ENCODE measurements around the gene ANAPC16.
"Not testable (repeated sequence)": the region's sequence is repeated elsewhere in the genome, so short reads cannot be mapped to it uniquely, and the experiment has no call there.

The ANAPC16 gene

DNA sequence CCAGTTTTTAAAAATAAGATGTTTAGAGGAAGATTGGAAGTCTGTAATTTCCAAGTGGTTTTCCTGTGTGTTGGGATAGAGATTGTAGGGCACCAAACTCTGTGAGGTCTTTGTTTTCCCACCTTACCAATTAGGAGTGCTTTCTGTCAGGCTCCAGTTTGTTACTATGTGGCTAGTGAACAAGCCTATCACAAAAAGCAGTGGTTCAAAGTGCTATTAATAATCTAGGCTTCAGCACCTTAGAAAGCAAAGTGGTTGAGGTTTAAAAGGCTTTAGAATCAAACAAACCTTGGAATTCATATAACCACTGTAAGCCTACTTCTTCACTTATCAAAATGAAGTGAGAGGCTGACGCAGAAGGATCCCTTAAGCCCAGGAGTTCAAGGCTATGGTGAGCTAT, 11.1 kb upstream of the ANAPC16 start:
- Histone ChIP-seq H3K27me3 (no peaks in the 10 kb centered on the region), H3K4me1 (no peaks in the 10 kb centered on the region), H3K36me3 (peaks cover 14% of the 10 kb centered on the region), H3K4me3 (ENCODE audit: low read depth, low read length) (no peak overlapping the region), H3K9me3 (no peaks in the 10 kb centered on the region)
- DNase-seq, result no peak
- no peak for TF ChIP-seq CTCF (IDR thresholded peaks at IDR 0.05; ENCODE audit: low read depth, low read length)

- DNase-seq, result no peak
- H3K27me3 ChIP-seq, result no peaks in the 10 kb centered on the region
- no peak overlapping the region for H3K4me3 ChIP-seq (ENCODE audit: low read depth, low read length)
- TF ChIP-seq CTCF (IDR thresholded peaks at IDR 0.05; ENCODE audit: low read depth, low read length), result no peak
- peaks cover 25% of the 10 kb centered on the region for H3K36me3 ChIP-seq
- H3K9me3 ChIP-seq, result no peaks in the 10 kb centered on the region
- H3K4me1 ChIP-seq, result no peaks in the 10 kb centered on the region
Measured at GRCh38 chr10:72206511-72207229, 9.1 kb upstream of the ANAPC16 start.

DNA sequence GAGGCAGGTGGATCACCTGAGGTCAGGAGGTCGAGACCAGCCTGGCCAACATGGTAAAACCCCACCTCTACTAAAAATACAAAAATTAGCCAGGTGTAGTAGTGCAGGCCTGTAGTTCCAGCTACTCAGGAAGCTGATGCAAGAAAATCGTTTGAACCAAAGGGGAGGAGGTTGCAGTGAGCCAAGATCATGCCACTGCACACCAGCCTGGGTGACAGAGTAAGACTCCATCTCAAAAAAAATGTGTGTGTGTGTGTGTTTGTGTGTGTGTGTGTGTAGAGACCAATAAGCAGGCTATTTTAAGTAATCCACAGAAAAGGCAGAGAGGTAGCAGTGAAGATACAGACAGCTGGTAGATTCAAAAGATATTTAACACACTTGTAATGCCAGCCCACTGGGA, 7.3 kb upstream of the ANAPC16 start:
- not testable (repeated sequence) for H3K9me3 ChIP-seq; DNase-seq; H3K4me3 ChIP-seq (ENCODE audit: low read depth, low read length); H3K4me1 ChIP-seq; H3K27me3 ChIP-seq
- H3K36me3 ChIP-seq, result peaks cover 25% of the 10 kb centered on the region

DNA sequence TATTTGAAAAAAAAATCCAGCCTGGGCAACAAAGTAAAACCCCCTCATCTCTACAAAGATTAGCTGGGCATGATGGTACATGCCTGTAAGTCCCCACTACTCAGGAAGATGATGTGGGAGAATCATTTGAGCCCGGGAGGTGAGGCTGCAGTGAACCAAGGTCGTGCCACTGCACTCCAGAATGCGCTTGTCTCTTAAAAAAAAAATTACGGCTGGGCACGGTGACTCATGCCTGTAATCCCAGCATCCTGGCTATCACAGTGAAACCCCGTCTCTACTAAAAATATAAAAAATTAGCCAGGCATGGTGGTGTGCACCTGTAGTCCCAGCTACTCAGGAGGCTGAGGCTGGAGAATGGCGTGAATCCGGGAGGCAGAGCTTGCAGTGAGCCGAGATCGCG, 4.4 kb upstream of the ANAPC16 start:
- H3K4me1 ChIP-seq; H3K27me3 ChIP-seq; H3K4me3 ChIP-seq (ENCODE audit: low read depth, low read length); DNase-seq; H3K9me3 ChIP-seq: not testable (repeated sequence)
- peaks cover 25% of the 10 kb centered on the region for H3K36me3 ChIP-seq

GRCh38 chr10:72211832-72212231, 4.0 kb upstream of the ANAPC16 start:
- peaks cover 25% of the 10 kb centered on the region for H3K36me3 ChIP-seq
- H3K9me3 ChIP-seq; H3K27me3 ChIP-seq; DNase-seq; H3K4me1 ChIP-seq; H3K4me3 ChIP-seq (ENCODE audit: low read depth, low read length): not testable (repeated sequence)

DNA sequence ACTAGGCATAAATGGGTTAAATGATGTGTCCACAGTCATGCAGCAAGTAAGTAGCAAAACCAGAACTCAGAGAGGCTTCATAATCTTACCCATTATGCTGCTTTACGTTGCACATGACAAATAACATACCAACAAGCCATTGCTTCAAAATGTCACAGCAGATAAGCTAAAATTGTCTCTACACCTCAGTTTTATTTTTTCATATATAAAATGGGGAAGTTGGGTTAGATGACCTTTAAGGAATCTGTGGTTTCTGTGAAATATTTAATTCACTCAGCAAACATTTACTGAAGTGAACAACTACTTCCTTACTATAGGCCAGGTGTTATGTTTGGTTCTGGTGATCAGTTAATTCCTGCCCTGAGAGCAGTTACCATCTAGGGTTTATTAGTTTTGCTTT, 2.5 kb downstream of the ANAPC16 start:
- no peak overlapping the region for H3K4me3 ChIP-seq (ENCODE audit: low read depth, low read length)
- no peaks in the 10 kb centered on the region for H3K9me3 ChIP-seq
- no peaks in the 10 kb centered on the region for H3K36me3 ChIP-seq
- no peak for DNase-seq
- no peaks in the 10 kb centered on the region for H3K4me1 ChIP-seq
- H3K27me3 ChIP-seq, result no peaks in the 10 kb centered on the region
- TF ChIP-seq CTCF (IDR thresholded peaks at IDR 0.05; ENCODE audit: low read depth, low read length), result no peak

DNA sequence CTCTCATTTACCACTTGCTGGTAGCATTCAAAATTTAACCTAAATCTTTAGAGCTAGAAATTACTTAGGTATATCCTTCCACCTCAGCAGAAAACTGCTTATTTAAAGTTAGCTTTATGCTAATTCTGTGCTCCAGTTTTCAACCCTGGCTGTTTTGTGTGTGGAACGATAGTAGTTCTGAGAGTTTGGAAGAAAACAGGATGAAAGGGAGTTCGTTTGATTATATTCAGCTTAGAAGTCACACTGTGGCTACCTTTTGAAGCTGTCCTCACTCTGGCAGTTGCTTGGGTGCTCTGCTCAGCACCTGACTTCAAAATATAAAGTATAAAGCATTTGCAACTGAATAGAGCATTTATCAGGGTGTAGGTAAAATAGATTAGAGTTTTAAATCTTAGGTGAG, 2.9 kb downstream of the ANAPC16 start:
- H3K4me1 ChIP-seq, result no peaks in the 10 kb centered on the region
- no peaks in the 10 kb centered on the region for H3K27me3 ChIP-seq
- no peaks in the 10 kb centered on the region for H3K9me3 ChIP-seq
- TF ChIP-seq CTCF (IDR thresholded peaks at IDR 0.05; ENCODE audit: low read depth, low read length), result no peak
- no peak overlapping the region for H3K4me3 ChIP-seq (ENCODE audit: low read depth, low read length)
- peaks cover under 1% of the 10 kb centered on the region; the same call in 1 of the 2 replicates for H3K36me3 ChIP-seq
- no peak for DNase-seq
